H1 (cell line): Measurements from ENCODE around the gene FDXACB1. TPM values are rescaled to one million over a fixed set of nuclear protein-coding genes. Genes with fewer than 3 reads are reported as not detected.

ENCODE experiments used
- BCL11A ChIP-seq, 2 experiments: IDR thresholded peaks; one replicate each; pipeline ENCODE4 v1.6.1; 2011; ENCODE audit warnings: low read depth in 2 of 2, low read length in 2 of 2, mild to moderate bottlenecking in 2 of 2
- CBX5 ChIP-seq: fragments of 300-800, 300-1000 bp; sonication (generic); IDR thresholded peaks from 2 replicates; pipeline ENCODE4 v1.7.1; 2016; ENCODE audit warnings: antibody characterized with exemption, low read length, low read depth
- CBX8 ChIP-seq: fragments of 300-800, 300-1000 bp; sonication (generic); IDR thresholded peaks from 2 replicates; pipeline ENCODE4 v1.7.1; 2016; ENCODE audit warnings: low read depth, low read length, borderline replicate concordance
- HDAC6 ChIP-seq: IDR thresholded peaks from one replicate; pipeline ENCODE4 v1.7.1; 2012; ENCODE audit warnings: low read depth, mild to moderate bottlenecking, inconsistent platforms, low read length, moderate library complexity
- JUND ChIP-seq: IDR thresholded peaks from 2 replicates; pipeline ENCODE4 v1.6.1; 2011; ENCODE audit warnings: mild to moderate bottlenecking, improper control_type of control experiment, low read length
- NANOG ChIP-seq: IDR thresholded peaks from 2 replicates; pipeline ENCODE4 v1.6.1; 2011; ENCODE audit warnings: low read length, low read depth, mild to moderate bottlenecking, inconsistent platforms; ENCODE audit not compliant: insufficient read depth, poor library complexity, severe bottlenecking
- NRF1 ChIP-seq: IDR thresholded peaks from 2 replicates; pipeline ENCODE4 v1.6.1; 2011; ENCODE audit warnings: mild to moderate bottlenecking, low read depth, low read length, improper control_type of control experiment
- POU5F1 ChIP-seq: IDR thresholded peaks from 2 replicates; pipeline ENCODE4 v1.6.1; 2011; ENCODE audit warnings: low read depth, mild to moderate bottlenecking, low read length, moderate library complexity
- RNF2 ChIP-seq: fragments of 200-900, 300-1000 bp; sonication (generic); IDR thresholded peaks from 2 replicates; pipeline ENCODE4 v1.7.1; 2016; ENCODE audit warnings: borderline replicate concordance, low read depth, mild to moderate bottlenecking, antibody characterized with exemption, low read length; ENCODE audit not compliant: poor library complexity, severe bottlenecking; ENCODE audit errors: missing control alignments
- SAP30 ChIP-seq: fragments of 300-600 bp; sonication (generic); IDR thresholded peaks from 2 replicates; pipeline ENCODE4 v1.7.1; 2012; ENCODE audit warnings: low read length, moderate library complexity, mild to moderate bottlenecking, inconsistent platforms; ENCODE audit not compliant: insufficient read depth, insufficient replicate concordance
- SIRT6 ChIP-seq: IDR thresholded peaks from one replicate; pipeline ENCODE4 v1.7.1; 2012; ENCODE audit warnings: low read length, inconsistent platforms
- SP2 ChIP-seq: IDR thresholded peaks from 2 replicates; pipeline ENCODE4 v1.6.1; 2012; ENCODE audit warnings: mild to moderate bottlenecking, low read length, inconsistent platforms
- TBP ChIP-seq: IDR thresholded peaks from 2 replicates; pipeline ENCODE4 v1.6.1; 2011; ENCODE audit warnings: low read depth, low read length, improper control_type of control experiment
- TCF12 ChIP-seq: IDR thresholded peaks from 2 replicates; pipeline ENCODE4 v1.6.1; 2011; ENCODE audit warnings: low read depth, mild to moderate bottlenecking, low read length
- polyA plus RNA-seq, 7 experiments: library from polyadenylated mRNA; depleted of rRNA in 3 of 7; stranded (reverse) in 5 of 7; unstranded in 2 of 7; fragments of >200 nt in 5 of 7; fragments of 200-250 nt in 2 of 7; gene quantifications; 1 replicate in 5 of 7; 2 replicates in 1 of 7; 4 replicates in 1 of 7; pipeline versions ENCODE4 v1.2.1 to v1.2.3, GENCODE V29; 2011 to 2013; ENCODE audit warnings: missing spikeins in 2 of 7, mixed read lengths in 2 of 7
- total RNA-seq: library from RNA; stranded (reverse); fragmentation: NEBNext Ultra II Directional; extraction: Animal tissue kit (Norgen Biotek cat#: 25700); gene quantifications from 2 replicates; pipeline ENCODE4 v1.2.1, GENCODE V29; 2021
- TF ChIP-seq, protein P1 (sequence below): IDR thresholded peaks from 2 replicates; pipeline ENCODE4 v1.6.1; 2012; ENCODE audit warnings: low read length, inconsistent platforms
- TF ChIP-seq, protein P2 (sequence below): IDR thresholded peaks from 2 replicates; pipeline ENCODE4 v1.6.1; 2011; ENCODE audit warnings: low read length, improper control_type of control experiment
- TF ChIP-seq, protein P3 (sequence below): IDR thresholded peaks from 2 replicates; pipeline ENCODE4 v1.6.1; 2012; ENCODE audit warnings: inconsistent platforms
- TF ChIP-seq, protein P4 (sequence below): IDR thresholded peaks from 2 replicates; pipeline ENCODE4 v1.6.1; 2011; ENCODE audit warnings: low read depth, mild to moderate bottlenecking, low read length; ENCODE audit not compliant: insufficient read depth

Gene FDXACB1
- total and polyA plus RNA-seq, 2 of the 8 experiments (the other 6 are each of a cell fraction or from before 2014, with no cell fraction given) = 1.4 to 2.3 TPM

DNA sequence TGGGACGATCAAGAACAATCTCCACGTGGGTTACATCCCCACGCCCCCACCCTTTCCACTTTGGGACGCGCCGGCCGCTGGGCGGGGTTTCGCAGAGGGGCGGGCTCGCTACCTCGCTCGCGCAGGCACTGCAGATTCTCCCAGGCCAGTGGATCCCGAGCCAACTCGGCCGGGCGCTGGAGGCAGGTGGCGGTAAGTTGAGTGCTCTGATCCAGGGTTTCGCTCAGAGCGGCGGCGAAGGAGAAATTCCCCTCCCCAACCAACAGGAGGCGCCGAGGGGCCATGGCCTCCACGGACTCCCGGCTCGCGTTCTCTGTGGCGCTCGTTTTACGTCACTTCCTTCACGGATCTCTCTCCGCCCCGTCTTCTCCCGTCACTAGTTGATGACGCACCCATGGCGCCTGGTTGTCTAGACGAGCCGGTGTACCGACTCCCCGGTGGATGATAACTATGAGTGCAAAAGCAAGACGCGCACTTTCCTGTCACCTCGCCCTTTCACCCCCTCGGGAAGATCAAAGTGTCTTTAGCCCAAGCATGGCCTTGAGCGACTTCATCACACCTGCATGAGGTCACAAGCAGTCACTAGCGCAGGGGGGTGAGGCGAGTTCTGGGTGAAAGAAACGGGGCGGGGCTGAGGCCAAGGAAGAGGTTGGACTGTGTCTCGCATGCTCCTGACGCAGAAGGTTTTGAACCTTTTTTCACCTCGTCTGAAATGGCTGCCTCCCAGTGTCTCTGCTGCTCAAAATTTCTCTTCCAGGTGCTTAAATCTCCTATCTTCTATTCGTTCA, at the start of gene FDXACB1, which contains the start of gene CFAP68 (continued):
- TF ChIP-seq NANOG (no peak), TBP (peak; percentile 44; the same call in 1 of the 2 replicates), CBX5 (no peak), POU5F1 (no peak), NRF1 (peak; percentile 3; the same call in 1 of the 2 replicates), TCF12 (peak; percentile 56; the same call in 1 of the 2 replicates), BCL11A (IDR thresholded peaks at IDR 0.05; ENCODE audit: low read depth in 2 of 2, low read length in 2 of 2) (no peak), CBX8 (no peak), RNF2 (no peak), SAP30 (no peak), SP2 (no peak), JUND (no peak; the same call in 1 of the 2 replicates), HDAC6 (no peak), SIRT6 (no peak)
- TF ChIP-seq, protein P1, sequence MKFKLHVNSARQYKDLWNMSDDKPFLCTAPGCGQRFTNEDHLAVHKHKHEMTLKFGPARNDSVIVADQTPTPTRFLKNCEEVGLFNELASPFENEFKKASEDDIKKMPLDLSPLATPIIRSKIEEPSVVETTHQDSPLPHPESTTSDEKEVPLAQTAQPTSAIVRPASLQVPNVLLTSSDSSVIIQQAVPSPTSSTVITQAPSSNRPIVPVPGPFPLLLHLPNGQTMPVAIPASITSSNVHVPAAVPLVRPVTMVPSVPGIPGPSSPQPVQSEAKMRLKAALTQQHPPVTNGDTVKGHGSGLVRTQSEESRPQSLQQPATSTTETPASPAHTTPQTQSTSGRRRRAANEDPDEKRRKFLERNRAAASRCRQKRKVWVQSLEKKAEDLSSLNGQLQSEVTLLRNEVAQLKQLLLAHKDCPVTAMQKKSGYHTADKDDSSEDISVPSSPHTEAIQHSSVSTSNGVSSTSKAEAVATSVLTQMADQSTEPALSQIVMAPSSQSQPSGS = no peak; the same call in 1 of the 2 replicates
- TF ChIP-seq, protein P2, sequence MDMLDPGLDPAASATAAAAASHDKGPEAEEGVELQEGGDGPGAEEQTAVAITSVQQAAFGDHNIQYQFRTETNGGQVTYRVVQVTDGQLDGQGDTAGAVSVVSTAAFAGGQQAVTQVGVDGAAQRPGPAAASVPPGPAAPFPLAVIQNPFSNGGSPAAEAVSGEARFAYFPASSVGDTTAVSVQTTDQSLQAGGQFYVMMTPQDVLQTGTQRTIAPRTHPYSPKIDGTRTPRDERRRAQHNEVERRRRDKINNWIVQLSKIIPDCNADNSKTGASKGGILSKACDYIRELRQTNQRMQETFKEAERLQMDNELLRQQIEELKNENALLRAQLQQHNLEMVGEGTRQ = no peak
- TF ChIP-seq, protein P3, sequence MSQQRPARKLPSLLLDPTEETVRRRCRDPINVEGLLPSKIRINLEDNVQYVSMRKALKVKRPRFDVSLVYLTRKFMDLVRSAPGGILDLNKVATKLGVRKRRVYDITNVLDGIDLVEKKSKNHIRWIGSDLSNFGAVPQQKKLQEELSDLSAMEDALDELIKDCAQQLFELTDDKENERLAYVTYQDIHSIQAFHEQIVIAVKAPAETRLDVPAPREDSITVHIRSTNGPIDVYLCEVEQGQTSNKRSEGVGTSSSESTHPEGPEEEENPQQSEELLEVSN = 0 out of 2 replicates have a peak, but pooled peaks have one; percentile 30
- TF ChIP-seq, protein P4, sequence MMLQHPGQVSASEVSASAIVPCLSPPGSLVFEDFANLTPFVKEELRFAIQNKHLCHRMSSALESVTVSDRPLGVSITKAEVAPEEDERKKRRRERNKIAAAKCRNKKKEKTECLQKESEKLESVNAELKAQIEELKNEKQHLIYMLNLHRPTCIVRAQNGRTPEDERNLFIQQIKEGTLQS = peak; percentile 84
